Rectal smooth muscle tissue (tissue), 1 donor: Measurements from ENCODE around the gene LRRN2.
"Not testable (repeated sequence)": the region's sequence is repeated elsewhere in the genome, so short reads cannot be mapped to it uniquely, and the experiment has no call there.

Experiments used
- H3K27ac ChIP-seq: one replicate; pipeline ENCODE4 v1.7.0; 2013; ENCODE audit warnings: low read depth, low read length, inconsistent platforms
- H3K27me3 ChIP-seq: one replicate; pipeline ENCODE4 v1.7.0; 2013; ENCODE audit warnings: low read length; ENCODE audit not compliant: control insufficient read depth, insufficient read depth
- H3K36me3 ChIP-seq: one replicate; pipeline ENCODE4 v1.7.0; 2013; ENCODE audit warnings: low read length; ENCODE audit not compliant: control insufficient read depth, insufficient read depth
- H3K4me1 ChIP-seq: one replicate; pipeline ENCODE4 v1.7.0; 2013; ENCODE audit warnings: low read length; ENCODE audit not compliant: control insufficient read depth, insufficient read depth
- H3K4me3 ChIP-seq: one replicate; pipeline ENCODE4 v1.7.0; 2013; ENCODE audit warnings: low read length
- H3K9ac ChIP-seq: one replicate; pipeline ENCODE4 v1.7.0; 2013; ENCODE audit warnings: low read length

Gene LRRN2

GRCh38 chr1:204645666-204646065 is 39.9 kb downstream of the LRRN2 start:
- Histone ChIP-seq H3K27me3 (no peaks in the 10 kb centered on the region), H3K4me3 (no peak overlapping the region), H3K36me3 (no peaks in the 10 kb centered on the region), H3K4me1 (peaks cover 4% of the 10 kb centered on the region), H3K9ac (no peak overlapping the region), H3K27ac (no peak overlapping the region)

DNA sequence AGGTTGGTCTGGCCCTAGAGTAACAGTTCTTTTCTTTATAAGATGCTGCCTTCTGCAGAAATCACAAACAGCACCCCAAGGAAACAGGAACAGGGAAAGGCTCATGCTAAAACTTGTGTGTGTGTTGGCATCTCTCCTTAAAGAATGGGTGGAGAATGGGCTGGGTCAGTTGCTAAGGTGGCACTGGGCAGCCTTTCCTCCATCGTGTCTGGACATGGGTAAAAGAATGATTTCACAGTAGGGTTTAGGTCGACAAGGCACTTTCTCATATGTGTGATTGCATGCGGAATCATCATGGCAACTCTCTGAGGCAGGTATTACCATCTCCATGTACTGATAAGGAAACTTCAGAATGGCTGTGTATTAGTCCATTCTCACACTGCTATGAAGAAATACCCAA is 40.3 kb downstream of the LRRN2 start:
- Histone ChIP-seq H3K4me1 (peaks cover under 1% of the 10 kb centered on the region), H3K9ac (no peak overlapping the region), H3K27me3 (no peaks in the 10 kb centered on the region), H3K4me3 (no peak overlapping the region), H3K36me3 (no peaks in the 10 kb centered on the region), H3K27ac (no peak overlapping the region)

DNA sequence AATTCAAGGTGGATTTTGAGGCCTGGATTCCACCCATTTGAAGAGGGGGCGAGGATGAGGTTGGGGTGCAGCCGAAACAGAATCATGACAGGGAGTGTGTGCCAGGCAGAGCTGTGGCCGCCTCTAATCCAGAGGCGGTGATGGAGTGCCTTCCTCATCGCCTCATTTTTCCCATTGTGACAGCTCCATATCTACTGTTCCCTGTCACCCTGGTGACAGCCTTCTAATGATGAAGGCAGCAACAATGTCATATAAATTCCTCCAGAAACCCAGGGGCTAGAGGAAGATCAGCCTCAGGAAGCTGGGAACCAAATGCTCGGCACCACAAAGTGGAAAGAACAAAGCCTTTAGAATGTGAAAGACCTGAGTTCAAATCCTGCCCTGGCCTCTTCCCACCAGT is 42.0 kb downstream of the LRRN2 start:
- Histone ChIP-seq H3K27ac (no peak overlapping the region), H3K36me3 (no peaks in the 10 kb centered on the region), H3K27me3 (no peaks in the 10 kb centered on the region), H3K4me1 (peaks cover 5% of the 10 kb centered on the region), H3K9ac (no peak overlapping the region), H3K4me3 (no peak overlapping the region)

GRCh38 chr1:204641936-204642335 is 43.6 kb downstream of the LRRN2 start:
- no peak overlapping the region for H3K27ac ChIP-seq

GRCh38 chr1:204641455-204641854 is 44.1 kb downstream of the LRRN2 start:
- H3K4me1 ChIP-seq = peaks cover 12% of the 10 kb centered on the region

More at GRCh38 chr1:204641936-204642335, 43.6 kb downstream of the LRRN2 start:
- H3K36me3 ChIP-seq = no peaks in the 10 kb centered on the region
- no peak overlapping the region for H3K4me3 ChIP-seq
- peaks cover 11% of the 10 kb centered on the region for H3K4me1 ChIP-seq
- no peak overlapping the region for H3K9ac ChIP-seq
- H3K27me3 ChIP-seq = no peaks in the 10 kb centered on the region

DNA sequence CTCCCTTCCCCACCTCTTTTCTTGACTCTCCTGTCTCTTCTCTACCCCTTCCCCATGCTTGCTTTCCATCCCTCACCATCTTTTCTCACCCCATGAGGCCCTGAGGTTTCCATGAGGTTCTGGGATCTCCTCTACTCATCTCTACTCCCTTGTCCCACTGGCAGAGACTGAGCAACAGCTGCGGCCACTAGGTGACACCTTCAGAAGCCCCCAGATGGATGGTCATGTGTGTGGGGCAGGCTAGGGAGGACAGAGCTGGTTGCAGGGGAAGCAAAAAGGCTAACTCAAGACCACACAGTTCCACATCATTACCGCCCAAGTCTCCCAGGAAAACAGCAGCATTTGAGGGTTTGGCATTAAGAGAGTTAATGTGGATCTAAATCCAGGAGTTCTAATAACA is 45.0 kb downstream of the LRRN2 start:
- no peak overlapping the region for H3K27ac ChIP-seq
- H3K9ac ChIP-seq = no peak overlapping the region
- H3K27me3 ChIP-seq = no peaks in the 10 kb centered on the region
- no peaks in the 10 kb centered on the region for H3K36me3 ChIP-seq
- H3K4me1 ChIP-seq = peaks cover 12% of the 10 kb centered on the region
- no peak overlapping the region for H3K4me3 ChIP-seq

More at GRCh38 chr1:204641455-204641854, 44.1 kb downstream of the LRRN2 start:
- no peak overlapping the region for H3K4me3 ChIP-seq
- H3K27me3 ChIP-seq = no peaks in the 10 kb centered on the region
- H3K9ac ChIP-seq = no peak overlapping the region
- no peaks in the 10 kb centered on the region for H3K36me3 ChIP-seq
- no peak overlapping the region for H3K27ac ChIP-seq

- no peaks in the 10 kb centered on the region for H3K36me3 ChIP-seq
- no peak overlapping the region for H3K27ac ChIP-seq
These were observed 51.2 kb downstream of the LRRN2 start for GRCh38 chr1:204634260-204634910.

DNA sequence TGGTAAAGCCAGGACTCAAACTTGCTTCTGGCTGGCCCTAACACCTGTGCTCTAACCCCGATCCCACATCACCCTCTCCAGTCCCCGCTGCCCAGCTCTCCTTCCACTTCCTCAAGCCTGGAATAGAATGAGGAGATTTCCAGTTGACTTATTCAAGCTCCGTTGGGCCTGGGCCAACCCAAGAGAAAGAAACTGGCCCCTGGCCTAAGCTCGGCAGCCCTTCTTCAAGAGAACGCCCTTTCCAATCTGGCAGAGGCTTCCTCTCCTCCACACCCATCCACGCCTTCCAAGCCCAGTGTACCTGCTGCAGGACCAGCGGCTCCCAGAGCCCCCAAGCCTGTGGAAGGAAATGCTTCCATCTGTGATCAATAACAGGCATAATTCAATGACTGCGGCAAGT is 51.9 kb downstream of the LRRN2 start:
- Histone ChIP-seq H3K36me3 (no peaks in the 10 kb centered on the region), H3K9ac (no peak overlapping the region), H3K4me3 (no peak overlapping the region), H3K4me1 (peaks cover 8% of the 10 kb centered on the region), H3K27me3 (no peaks in the 10 kb centered on the region), H3K27ac (no peak overlapping the region)

More at GRCh38 chr1:204634260-204634910, 51.2 kb downstream of the LRRN2 start:
- Histone ChIP-seq H3K4me3 (no peak overlapping the region), H3K9ac (no peak overlapping the region), H3K4me1 (peaks cover 12% of the 10 kb centered on the region), H3K27me3 (no peaks in the 10 kb centered on the region)

DNA sequence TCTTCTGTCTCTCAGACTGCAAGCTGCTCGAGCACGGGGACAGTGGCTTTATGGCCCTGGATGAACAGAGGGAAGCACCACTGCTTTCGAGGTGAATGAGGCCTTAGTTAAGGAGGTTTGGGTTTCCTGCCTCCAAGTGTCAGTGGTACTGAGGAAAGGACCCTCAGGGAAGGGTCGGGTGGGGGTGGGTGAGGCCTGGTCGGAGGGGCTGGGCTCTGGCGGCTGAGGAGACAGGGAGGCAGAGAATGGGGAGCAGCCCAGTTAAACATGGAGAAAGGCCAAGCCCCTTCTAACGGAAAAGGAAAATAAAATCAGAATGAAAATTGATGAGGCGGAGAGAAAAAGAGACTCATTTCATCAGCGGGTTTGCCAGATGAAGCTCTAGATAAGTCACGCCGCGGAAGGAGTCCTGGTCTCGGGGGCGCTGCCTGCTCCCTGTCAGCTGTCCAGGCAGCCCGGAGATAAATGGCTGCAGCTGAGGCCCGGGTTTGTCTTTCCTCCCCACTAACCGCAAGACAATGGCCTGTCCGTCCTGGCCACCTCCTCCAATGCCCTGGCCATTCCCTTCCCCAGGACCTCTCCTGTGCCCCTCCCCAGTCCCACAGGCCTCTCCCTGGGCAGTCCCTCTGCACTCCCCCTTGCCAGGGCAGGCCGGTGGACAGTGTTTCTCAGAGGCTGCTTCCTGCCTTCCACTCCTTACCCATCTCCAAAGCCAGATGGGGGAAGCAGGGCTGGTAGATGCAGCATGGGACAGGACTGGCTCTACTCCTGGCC is 55.2 kb downstream of the LRRN2 start:
- Histone ChIP-seq H3K4me1 (no peaks in the 10 kb centered on the region), H3K9ac (no peak overlapping the region), H3K27me3 (no peaks in the 10 kb centered on the region), H3K4me3 (no peak overlapping the region), H3K36me3 (no peaks in the 10 kb centered on the region), H3K27ac (no peak overlapping the region)

- not testable (repeated sequence) for H3K36me3 ChIP-seq, H3K27me3 ChIP-seq, H3K27ac ChIP-seq, H3K9ac ChIP-seq, H3K4me1 ChIP-seq, H3K4me3 ChIP-seq
These were observed 56.1 kb downstream of the LRRN2 start for GRCh38 chr1:204629459-204629858.

GRCh38 chr1:204628868-204629267 is 56.7 kb downstream of the LRRN2 start:
- Histone ChIP-seq H3K36me3 (no peaks in the 10 kb centered on the region), H3K27ac (no peak overlapping the region), H3K4me3 (no peak overlapping the region), H3K4me1 (no peaks in the 10 kb centered on the region), H3K27me3 (no peaks in the 10 kb centered on the region), H3K9ac (no peak overlapping the region)

GRCh38 chr1:204627436-204627835 is 58.1 kb downstream of the LRRN2 start:
- Histone ChIP-seq H3K4me1 (no peaks in the 10 kb centered on the region), H3K27me3 (no peaks in the 10 kb centered on the region), H3K9ac (no peak overlapping the region), H3K36me3 (no peaks in the 10 kb centered on the region), H3K4me3 (no peak overlapping the region), H3K27ac (no peak overlapping the region)

- Histone ChIP-seq H3K4me3 (no peak overlapping the region), H3K4me1 (no peaks in the 10 kb centered on the region), H3K27me3 (no peaks in the 10 kb centered on the region), H3K36me3 (no peaks in the 10 kb centered on the region), H3K27ac (no peak overlapping the region), H3K9ac (no peak overlapping the region)
These were observed 59.2 kb downstream of the LRRN2 start for GRCh38 chr1:204626381-204626780.
